GM18519 (cell line): Measurements from ENCODE around the gene ABCF2.

Source experiments
- ATAC-seq: cut with Tn5 transposase; IDR thresholded peaks from one replicate; pipeline ENCODE4 v1.9.1; 2021; ENCODE audit warnings: mild to moderate bottlenecking, moderate library complexity; ENCODE audit not compliant: unreplicated experiment, low FRiP score

The ABCF2 gene

DNA sequence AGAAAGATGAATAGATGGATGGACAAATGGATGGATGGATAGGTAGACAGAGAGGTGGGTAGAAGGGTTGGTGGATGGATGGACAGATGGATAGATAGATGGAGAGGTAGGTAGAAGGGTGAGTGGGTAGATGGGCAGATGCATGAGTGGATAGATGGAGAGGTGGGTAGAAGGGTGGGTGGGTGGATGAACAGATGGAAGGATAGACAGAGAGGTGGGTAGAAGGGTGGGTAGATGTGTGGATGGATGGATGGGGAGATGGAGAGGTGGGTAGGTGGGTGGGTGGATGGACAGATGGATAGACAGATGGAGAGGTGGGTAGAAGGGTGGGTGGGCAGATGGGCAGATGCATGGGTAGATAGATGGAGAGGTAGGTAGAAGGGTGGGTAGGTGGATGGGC lies 29.1 kb downstream of the ABCF2 start:
- no peak for ATAC-seq

DNA sequence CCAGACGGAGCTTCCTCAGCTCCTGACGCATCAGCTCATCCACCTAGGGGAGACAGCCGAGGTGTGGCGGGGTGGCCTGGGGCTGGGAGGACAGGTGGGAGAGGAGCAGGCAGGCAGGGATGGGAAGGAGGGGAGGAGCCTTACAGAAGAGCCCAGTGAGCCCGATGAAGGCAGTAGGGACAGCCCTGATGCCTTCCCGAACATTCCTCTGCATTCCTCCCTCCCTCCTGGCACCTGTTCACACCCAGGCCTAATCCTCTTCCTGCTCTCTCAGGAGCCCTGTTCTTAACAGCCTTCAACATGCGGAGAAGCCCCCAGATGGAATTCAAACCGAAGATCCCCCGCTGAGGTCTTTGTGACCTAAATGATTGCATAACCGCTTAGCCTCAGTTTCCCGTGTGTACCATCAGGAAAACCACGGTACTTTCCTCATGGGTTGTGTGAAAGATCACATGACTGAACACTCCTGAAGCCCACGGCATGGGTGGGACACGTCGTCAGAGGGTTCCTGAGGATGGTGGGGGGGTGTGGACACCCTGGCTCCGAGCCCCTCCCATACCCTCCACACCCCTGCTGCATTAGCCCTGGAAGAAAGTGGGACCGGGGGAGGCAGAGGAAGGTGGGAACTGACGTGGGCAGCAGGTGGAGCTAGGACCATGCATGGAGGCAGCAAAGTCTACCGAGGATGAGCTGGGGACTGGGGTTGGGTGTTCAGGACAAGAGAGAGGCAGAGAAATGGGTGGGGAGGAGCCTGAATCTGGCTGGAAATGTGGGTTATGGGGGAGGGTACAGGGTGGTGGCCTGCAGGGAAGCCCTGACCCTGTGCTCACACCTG lies 31.2 kb downstream of the ABCF2 start:
- ATAC-seq: no peak

DNA sequence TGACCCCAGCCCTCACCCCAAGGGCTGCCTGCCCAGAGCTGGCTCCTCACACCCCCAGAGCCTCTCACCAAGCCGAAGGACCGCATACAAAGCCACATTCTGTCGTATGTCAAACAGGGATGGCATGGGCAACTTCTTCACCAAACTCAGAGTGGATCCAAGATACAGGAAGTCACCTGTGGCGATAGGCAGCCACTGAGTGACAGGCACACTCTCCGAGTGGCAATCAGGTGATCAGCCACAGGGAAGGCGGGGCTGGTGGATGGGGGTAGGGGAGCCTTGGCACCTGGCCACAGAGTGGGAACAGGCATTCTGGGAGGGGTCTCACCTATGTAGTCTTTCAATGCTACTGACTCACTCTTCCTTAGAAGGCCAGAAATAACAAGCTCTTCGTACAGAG lies 32.8 kb downstream of the ABCF2 start:
- no peak for ATAC-seq

DNA sequence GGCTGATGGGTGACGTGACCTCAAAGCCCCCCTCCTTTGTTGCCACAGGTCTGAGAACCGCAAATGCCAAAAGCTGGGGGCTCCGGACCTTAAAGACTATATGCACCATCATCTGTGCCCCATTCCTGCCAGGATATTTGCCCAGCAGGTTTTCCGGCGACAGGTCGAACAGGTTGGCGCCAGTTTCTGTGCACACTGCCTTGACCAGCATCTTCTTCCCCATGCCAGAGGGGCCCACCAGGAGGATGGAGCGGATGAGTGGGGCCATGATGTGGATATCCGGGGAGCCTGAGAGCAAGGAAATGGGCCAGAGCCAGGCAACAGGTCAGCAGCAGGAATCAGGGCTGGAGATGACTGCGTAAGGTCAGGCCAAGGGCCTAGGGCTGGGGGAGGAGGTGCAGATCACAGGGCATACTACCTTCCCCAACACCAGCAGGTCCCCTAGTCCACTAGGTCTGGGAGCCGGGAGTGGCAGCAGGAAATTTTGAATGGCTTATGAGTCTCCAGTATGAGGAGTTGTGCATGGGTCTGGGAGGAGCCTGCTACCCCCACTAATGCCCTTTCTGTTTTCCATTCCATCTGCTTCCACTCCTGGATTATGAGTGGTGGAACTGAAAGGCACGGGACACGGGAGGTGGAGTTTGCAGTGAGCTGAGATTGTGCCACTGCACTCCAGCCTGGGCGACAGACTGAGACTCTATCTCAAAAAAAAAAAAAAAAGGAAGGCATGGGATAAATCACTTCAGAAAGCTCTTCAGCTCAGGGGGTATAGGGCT lies 33.6 kb downstream of the ABCF2 start:
- ATAC-seq: no peak

DNA sequence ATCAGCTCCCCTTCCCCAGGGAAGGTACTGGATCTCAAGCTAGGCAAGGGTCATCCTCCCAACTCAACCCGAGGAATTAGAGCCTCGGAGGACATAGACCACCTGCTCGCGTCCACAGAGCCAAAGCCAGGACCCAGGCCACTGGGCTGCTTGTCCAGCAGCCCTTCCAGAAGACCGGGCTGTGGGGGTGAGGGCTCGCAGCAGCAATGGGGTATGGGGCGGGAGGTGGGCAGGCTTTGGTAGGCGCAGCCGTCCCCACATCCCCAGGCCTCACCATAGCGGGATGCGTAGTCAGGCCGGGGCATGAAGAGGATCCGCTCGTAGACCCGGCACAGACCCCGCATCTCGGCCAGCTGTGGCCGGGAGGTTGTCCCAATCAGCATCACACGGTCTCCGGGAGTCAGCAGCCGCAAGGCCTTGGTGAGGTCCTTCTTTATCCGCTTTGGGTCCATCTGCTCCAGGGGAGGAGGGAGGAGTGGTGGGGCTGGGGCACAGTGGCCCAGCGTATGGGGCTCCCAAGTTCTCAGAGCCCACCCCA lies 34.9 kb downstream of the ABCF2 start:
- no peak for ATAC-seq

DNA sequence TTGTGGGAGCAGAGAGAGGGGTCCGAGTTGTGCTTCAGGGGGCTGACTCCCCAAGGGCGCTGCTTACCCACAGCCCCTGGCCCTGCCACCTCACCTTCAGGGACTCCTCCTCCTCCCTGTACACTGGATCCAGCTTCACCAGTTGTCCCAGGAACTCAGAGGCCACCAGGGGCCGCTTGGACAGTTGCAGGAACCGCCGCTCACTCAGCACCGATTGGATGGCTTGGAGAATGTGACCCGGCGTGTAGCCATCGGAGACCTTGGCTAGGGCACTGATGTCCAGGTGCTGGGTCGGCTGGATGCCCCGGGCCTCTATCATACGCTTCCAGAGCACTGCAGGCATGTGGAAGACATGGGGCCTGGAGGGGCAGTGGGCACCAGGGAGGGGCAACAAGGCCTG lies 35.5 kb downstream of the ABCF2 start:
- no peak for ATAC-seq

DNA sequence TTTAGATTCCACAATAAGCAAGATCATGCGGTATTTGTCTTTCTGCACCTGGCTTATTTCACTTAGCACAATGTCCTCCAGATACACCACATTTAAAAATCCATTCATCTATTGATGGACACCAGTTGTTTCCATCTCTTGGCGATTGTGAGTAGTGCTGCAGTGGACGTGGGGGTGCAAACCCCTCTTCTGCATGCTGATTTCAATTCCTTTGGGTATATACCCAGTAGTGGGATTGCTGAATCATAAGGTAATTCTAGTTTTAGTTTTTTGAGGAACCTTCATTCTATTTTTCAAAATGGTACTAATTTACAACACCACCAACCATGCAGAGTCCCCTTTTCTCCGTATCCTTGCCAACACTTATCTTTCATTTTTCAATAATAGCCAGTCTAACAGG lies 38.0 kb downstream of the ABCF2 start:
- ATAC-seq: no peak

DNA sequence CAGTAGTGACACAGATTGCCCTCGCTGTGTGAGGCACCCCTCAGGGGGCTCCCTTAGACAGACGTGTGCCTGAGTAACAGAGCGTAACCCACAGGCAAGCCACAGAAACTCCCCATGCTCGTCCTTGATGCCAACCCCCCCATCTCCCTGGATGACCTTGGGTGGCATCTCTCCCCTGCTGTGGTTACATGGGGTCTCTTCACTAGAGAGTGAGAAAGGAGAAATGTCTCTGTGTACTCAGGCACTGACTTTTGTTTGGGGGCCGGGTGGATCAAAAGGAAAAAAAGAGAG lies 38.8 kb downstream of the ABCF2 start:
- no peak for ATAC-seq

DNA sequence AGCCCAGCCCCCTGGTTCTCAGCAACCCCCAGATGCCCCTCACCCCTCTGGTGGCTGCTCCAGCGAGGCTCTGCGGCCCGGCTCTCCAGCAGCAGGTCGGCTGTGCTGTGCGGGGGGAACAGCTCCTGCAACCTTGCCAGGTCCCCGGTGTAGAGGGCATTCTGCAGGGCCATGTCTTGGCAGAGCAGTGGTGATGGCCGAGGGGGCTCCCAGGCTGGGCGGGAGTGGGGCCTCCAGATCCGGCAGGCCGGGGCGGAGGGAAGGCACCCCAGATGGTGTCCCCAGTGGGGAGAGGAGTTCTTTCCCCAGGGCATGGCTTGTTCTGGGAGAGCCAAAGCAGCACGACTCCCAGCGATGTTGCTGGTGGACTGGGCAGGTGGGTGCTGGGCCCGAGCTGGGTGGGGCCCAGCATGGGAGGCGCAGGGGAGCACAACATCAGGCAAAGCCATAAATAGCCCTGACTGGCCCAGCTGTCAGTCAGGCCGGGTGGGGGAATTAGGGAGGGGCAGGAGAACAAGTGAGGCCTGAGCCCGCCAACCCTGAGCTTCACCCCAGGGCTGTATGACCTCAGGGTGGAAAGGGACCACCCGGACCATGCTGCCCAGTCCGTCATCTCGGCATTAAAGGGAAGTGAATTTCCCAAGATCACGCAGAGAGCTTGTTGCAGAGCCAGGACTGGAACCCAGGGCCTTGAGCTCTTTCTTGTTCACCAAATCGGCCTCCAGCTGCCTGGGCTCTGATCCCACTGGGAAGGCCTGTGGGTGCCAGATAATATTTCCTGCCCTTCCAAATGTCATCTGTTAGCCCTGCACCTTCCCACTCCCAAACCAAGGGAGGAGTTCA lies 39.4 kb downstream of the ABCF2 start:
- no peak for ATAC-seq

DNA sequence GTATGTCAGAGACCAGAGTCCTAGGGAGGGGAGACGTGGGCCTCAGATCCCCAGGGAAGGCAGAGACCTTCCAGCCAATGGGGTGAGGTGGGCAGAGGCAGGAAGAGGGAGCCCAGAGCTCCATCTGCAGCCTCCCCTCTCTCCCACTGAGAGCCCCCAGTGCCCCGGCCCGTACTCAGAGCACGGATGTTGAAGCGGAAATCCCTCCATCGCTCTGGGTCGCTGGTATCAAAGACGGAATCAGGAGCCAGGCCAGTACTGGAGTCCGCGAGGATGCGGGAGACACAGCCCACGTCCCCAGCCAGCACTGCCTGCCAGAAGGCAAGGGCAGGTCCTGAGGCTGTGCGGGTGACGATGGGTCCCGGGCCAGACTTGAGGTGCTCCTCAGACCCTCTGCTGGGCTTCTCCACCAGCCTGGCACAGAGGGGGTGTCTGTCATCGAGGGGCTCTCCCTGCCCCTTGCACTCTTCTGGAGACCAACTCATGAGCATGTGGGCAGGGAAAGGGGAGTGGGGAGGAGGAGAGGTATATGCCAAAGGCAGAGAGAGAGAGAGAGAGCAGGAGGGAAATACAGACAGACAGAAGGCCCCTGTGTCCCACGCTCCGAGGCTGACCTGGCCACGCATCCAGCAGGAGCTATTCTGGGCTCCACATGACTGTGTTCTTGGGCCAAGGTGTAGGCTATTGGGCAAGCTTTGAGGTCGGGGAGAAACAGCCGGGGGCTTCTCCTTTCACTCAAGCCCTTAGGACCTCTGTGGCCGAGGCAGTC lies 40.2 kb downstream of the ABCF2 start, which contains the start of gene ASB10:
Gene ASB10 (minus strand): TSS at position 611 of the 769 bp plus-strand sequence. CDS start 120 bp downstream, at position 491.
- ATAC-seq: no peak

DNA sequence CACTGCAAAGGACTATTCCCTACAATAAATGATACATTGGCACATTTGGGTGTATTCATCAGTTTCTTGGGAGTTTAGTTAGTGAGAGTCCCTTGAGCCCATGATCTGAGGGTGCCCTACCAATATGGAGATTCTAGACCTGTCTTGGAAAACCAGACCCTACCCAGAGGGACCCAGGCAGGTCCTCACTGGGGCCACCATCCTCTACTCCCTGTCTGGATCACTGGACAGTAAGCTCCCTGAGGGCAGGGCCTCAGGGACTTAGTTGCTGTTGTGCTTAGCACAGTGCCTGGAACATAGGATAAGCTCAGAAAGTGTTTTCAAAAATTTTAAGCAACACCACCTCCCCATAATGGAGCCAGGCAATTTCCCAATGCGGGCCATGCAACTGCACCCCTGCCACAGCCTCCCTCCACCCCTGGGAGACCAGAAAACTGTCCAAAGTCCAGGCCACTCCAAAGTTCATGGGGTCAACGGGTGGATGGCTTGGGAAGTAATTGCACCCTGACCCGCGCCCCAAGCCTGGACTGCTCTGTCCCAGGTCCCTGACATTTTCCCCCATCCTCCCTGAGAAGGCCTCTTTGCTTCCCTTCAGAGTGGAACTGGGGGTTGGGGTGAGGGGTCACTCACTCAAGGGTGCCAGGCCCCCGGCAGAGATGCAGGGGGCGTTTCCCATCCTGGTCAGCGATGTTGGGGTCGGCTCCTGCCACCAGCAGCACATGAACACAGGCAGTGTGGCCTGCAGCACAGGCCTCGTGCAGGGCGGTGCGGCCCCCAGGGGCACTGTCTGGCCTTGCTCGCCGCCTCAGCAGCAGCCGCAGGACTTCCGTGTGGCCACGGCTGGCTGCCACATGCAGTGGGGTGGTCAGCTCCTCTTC lies 41.0 kb downstream of the ABCF2 start:
- ATAC-seq: no peak

DNA sequence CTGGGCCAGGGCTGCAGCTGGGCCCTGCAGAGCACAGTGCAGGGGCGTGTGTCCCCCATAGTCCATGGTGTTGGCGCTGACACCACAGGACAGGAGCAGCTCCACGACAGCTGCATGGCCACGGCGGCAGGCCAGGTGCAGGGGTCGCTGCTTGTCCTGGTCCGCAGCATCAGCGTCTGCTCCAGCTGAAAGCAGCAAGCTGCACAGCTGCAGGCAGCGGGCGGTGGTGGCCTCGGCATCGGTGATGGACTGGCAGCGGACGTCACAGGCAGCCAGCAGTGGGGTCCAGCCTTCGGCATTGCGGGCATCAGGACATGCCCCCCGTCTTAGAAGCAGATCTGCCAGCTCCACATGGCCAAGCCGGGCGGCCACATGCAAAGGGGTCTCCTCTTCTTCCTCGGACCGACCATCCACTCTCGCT lies 46.0 kb downstream of the ABCF2 start:
- no peak for ATAC-seq

DNA sequence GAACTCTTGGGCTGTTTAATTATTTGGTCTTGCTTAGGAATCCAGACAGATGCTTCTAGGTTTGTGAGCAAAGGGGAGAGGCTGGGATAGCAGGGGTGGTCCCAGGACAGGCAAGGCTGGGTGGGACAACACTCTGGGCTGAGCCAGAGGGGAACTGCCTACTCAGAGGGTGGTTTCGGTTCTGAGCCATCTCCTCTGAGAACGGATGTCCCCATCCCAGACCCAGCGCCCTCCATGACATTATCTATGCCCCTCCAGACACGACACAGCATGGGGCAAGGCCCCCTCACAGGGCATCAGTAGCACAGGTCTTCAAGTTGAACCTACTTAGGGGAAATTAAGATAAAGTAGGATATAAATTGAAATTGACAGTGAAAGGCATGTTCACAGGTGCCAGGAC lies 47.1 kb downstream of the ABCF2 start:
- no peak for ATAC-seq

DNA sequence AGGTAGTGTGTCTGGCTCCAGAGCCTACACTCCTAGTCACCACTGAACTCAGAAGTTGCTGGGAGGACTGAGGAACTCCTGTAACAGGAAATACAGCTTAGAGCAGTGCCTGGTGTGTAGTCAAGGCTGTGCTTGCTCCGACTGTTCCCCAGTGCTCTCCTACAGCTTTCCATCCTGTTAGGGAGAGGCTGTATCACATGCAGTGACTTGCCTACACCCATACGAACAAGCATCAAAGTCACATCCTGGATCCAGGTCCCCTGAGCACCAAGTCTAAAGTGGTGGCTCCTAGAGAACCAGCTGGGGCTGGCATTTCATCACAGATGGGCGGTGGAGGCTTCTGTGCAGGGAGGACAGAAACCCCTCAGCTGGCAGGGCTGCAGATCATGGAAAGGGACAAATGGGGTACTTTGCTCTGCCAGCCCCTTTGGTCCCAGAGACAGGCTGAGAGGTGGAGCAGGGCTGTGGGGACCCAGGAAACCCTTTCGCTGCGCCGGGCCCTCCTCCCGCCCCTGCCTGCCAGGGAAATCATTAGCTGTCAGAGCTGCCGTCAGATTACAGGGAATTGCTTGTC lies 47.6 kb downstream of the ABCF2 start:
- ATAC-seq: no peak

DNA sequence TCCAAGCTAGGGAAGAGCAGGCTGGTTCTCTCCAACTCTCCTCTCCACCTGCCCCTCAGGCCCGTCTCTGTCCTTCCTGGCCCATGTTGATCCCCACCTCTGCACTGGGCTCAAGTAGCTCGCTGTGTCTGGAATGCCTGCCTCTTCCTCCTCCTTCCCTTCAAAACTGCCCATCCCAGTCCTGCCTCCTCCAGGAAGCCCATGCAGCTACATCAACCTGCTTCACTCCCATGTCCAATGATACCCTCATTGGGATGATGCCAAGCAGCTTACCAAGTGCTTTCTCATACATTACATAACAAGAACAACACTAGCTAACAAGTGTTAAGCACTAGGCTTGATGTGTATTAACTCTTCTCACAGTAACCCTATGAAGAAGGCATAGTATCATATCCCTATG lies 48.2 kb downstream of the ABCF2 start:
- ATAC-seq: no peak

DNA sequence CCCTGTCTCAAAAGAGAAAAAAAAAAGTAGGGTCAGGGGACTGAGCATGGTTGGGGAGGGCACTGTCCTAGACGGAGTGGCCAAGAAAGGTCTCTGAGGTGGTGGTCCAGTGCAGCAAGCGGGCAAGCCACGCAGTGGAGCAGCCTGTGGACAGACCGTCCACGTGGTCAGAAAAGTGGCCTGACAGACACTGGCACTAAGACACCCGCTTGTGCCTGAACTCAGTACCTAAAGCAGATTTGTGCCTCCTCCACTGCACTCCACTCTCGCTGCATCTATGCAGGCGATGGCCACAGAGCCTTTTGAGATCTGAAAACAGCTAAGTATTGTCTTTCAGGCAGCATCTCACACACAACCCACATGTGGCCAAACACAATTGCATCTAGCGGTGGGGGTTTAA lies 48.8 kb downstream of the ABCF2 start:
- ATAC-seq: no peak

DNA sequence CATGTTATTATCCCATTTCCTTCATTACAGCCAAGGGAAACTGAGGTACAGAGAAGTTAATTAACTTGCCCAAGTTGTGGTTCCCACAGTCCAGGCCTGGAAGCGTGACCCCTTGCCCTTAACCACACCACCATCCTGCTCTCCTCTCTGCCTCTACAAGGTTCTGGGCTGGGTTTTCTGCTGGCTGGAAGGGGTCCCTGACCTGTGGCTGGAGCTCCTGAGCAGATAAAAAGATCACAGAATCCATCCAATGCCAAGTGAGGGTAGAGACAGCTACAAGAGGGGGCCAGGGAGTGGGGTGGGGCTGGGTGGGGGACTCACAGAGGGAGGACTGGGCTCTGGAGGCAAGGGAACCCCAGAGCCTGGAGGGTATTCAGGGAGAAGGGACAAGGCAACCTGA lies 49.7 kb downstream of the ABCF2 start:
- ATAC-seq: no peak

DNA sequence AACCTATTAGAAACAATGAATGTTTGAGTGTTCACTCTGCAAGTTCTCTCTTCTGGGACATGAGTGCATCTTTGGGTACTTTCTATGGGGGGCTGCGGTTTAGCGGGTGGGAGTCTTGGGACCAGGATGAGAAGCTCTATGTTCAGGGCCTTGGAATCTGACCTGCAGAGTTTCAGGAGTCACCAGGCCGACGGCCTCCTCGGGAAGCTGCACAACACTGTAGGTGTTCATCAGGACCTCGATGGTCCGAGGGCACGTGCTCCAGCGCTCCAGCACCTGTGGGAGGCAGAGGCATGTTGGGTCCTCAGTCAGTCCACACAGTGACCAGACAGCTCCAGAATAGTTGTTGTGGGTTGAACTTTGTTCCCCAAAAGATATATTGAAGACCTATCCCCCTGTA lies 50.6 kb downstream of the ABCF2 start:
- no peak for ATAC-seq

DNA sequence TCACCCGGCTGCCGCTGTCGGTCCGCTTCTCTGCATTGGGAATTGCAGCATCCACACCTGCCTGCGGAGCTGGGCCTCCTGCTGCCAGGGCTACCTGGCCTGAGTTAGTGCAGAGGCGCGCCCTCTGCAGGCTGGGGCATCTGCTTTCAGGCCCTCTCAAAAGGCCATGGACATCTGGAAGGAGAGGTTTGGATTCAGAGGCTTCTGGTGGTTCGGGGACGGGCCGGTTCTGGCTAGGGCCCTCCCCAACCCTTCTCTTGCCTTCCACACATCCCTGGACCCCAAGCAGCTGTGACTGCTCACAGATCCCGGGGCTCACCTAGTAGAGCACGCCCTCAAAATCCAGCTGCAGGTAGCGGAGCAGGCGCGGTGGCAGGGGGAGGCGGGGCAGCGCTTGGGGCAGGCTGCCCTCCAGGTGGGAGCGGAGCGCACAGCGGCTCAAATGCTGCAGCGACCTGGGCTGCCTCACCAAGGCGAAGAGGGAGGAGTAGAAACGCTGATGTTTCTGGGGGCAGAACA lies 51.2 kb downstream of the ABCF2 start:
- no peak for ATAC-seq
